Colonic mucosa (tissue), 4 donors: ENCODE results near the gene CMSS1. TPM values are rescaled to one million over a fixed set of nuclear protein-coding genes. Genes with fewer than 3 reads are reported as not detected.
A peak's percentile ranks its signal among the peaks of the same experiment; 100 is the strongest.

ENCODE experiments used
- DNase-seq: peaks from one replicate; pipeline ENCODE4 v3.0.0-alpha.2; 2020
- H3K27ac ChIP-seq: fragments of 200-600 bp; one replicate; pipeline ENCODE4 v1.8.0; 2021
- H3K27me3 ChIP-seq: fragments of 200-600 bp; one replicate; pipeline ENCODE4 v1.8.0; 2021
- H3K36me3 ChIP-seq: fragments of 200-600 bp; one replicate; pipeline ENCODE4 v1.8.0; 2021
- H3K4me1 ChIP-seq: fragments of 200-600 bp; one replicate; pipeline ENCODE4 v1.8.0; 2021; ENCODE audit warnings: mild to moderate bottlenecking
- H3K4me3 ChIP-seq: fragments of 200-600 bp; one replicate; pipeline ENCODE4 v1.8.0; 2021
- H3K9ac ChIP-seq, 2 donors: one replicate each; pipeline ENCODE4 v1.7.0; 2013; ENCODE audit warnings: control low read depth in 2 of 2, low read depth in 2 of 2, low read length in 2 of 2
- H3K9me3 ChIP-seq: fragments of 200-600 bp; one replicate; pipeline ENCODE4 v1.8.0; 2021
- CTCF ChIP-seq: fragments of 200-600 bp; IDR thresholded peaks from one replicate; pipeline ENCODE4 v1.8.0; 2022; ENCODE audit warnings: antibody characterized with exemption, mild to moderate bottlenecking
- intact Hi-C: fragments of 100-400 bp; cut with DNase I; formaldehyde crosslinking; loops from one replicate; pipeline ENCODE4 v1.14.1; 2022
- total RNA-seq, 2 donors: library from RNA; stranded (reverse); fragmentation: NEBNext Ultra II Directional in 1 of 2; extraction: Animal tissue kit (Norgen Biotek cat#: 25700) in 1 of 2; gene quantifications; one replicate each; pipeline ENCODE4 v1.2.1, GENCODE V29; 2021
- donor health status: healthy.
- donor health status: DM: no; HTN: no; CAD: no.
- donor health status: DM: no; HTN: no; CAD: no.

CMSS1 gene
- total RNA-seq, 2 donors from 2014 or later = 10.7 to 24.7 TPM

GRCh38 chr3:100040451-100041225 lies 223.0 kb downstream of the CMSS1 start:
- Histone ChIP-seq H3K36me3 (no peaks in the 10 kb centered on the region), H3K9me3 (no peaks in the 10 kb centered on the region), H3K4me1 (peaks cover 8% of the 10 kb centered on the region), H3K4me3 (no peak overlapping the region), H3K27ac (peak overlapping the region; percentile 74), H3K27me3 (no peaks in the 10 kb centered on the region), H3K9ac (peak overlapping the region in 1 of 2 donors; percentile 19)
- DNase-seq = no peak
- intact Hi-C loops = no loop called here
- TF ChIP-seq CTCF = no peak

- peak overlapping the region in 1 of 2 donors; percentile 19 for H3K9ac ChIP-seq
- H3K36me3 ChIP-seq = no peaks in the 10 kb centered on the region
- no peak overlapping the region for H3K4me3 ChIP-seq
- DNase-seq = no peak
- H3K9me3 ChIP-seq = no peaks in the 10 kb centered on the region
- intact Hi-C loops = no loop called here
- H3K4me1 ChIP-seq = peaks cover 8% of the 10 kb centered on the region
- H3K27me3 ChIP-seq = no peaks in the 10 kb centered on the region
- peak overlapping the region; percentile 74 for H3K27ac ChIP-seq
- TF ChIP-seq CTCF = no peak
Observed at GRCh38 chr3:100041328-100041749, 223.7 kb downstream of the CMSS1 start.

GRCh38 chr3:100042166-100042981 lies 224.7 kb downstream of the CMSS1 start:
- intact Hi-C loops = no loop called here
- Histone ChIP-seq H3K27me3 (no peaks in the 10 kb centered on the region), H3K9me3 (no peaks in the 10 kb centered on the region), H3K4me3 (no peak overlapping the region), H3K4me1 (peaks cover 8% of the 10 kb centered on the region), H3K27ac (peak overlapping the region; percentile 74), H3K36me3 (no peaks in the 10 kb centered on the region), H3K9ac (peak overlapping the region in 1 of 2 donors; percentile 52)
- DNase-seq = no peak
- no peak for TF ChIP-seq CTCF

- intact Hi-C loops = no loop called here
- no peak for DNase-seq
- H3K27ac ChIP-seq = peak overlapping the region; percentile 74
- TF ChIP-seq CTCF = no peak
- no peak overlapping the region for H3K4me3 ChIP-seq
- H3K9ac ChIP-seq = peak overlapping the region in 1 of 2 donors; percentile 52
- H3K4me1 ChIP-seq = peaks cover 8% of the 10 kb centered on the region
- no peaks in the 10 kb centered on the region for H3K9me3 ChIP-seq
- H3K36me3 ChIP-seq = no peaks in the 10 kb centered on the region
- H3K27me3 ChIP-seq = no peaks in the 10 kb centered on the region
Observed at GRCh38 chr3:100043271-100043670, 225.6 kb downstream of the CMSS1 start.

- no peak overlapping the region for H3K4me3 ChIP-seq
- no peak overlapping the region for H3K9ac ChIP-seq
- peaks cover 8% of the 10 kb centered on the region for H3K4me1 ChIP-seq
- no peak for TF ChIP-seq CTCF
- DNase-seq = no peak
- intact Hi-C loops = no loop called here
- no peaks in the 10 kb centered on the region for H3K9me3 ChIP-seq
- H3K36me3 ChIP-seq = no peaks in the 10 kb centered on the region
- H3K27me3 ChIP-seq = no peaks in the 10 kb centered on the region
- no peak overlapping the region for H3K27ac ChIP-seq
Observed at GRCh38 chr3:100044369-100044768, 226.7 kb downstream of the CMSS1 start.
